OCI-LY3 (cell line): ENCODE results near the gene SH2D5.

Experiments
- H2AFZ ChIP-seq: fragments of 200-600, 300-600 bp; shearing (Covaris generic); 2 replicates; pipeline ENCODE4 v1.6.0; 2014; ENCODE audit warnings: antibody characterized with exemption, low read depth, low read length
- H3K27ac ChIP-seq: fragments of 200-600, 300-600 bp; sonication (generic); 2 replicates; pipeline ENCODE4 v1.5.1; 2014; ENCODE audit warnings: mild to moderate bottlenecking, low read length, moderate library complexity, mixed read lengths
- H3K27me3 ChIP-seq: fragments of 200-600, 300-600 bp; sonication (generic); 2 replicates; pipeline ENCODE4 v1.6.1; 2014; ENCODE audit warnings: low read depth, low read length, mixed read lengths
- H3K36me3 ChIP-seq: fragments of 200-600, 300-600 bp; sonication (generic); replicated peaks from 2 replicates; pipeline ENCODE3; 2014; ENCODE audit warnings: low read depth, low read length, mixed read lengths
- H3K4me1 ChIP-seq: fragments of 300-600, 200-600 bp; sonication (generic); 2 replicates; pipeline ENCODE4 v1.6.1; 2014; ENCODE audit warnings: low read length, mixed read lengths
- H3K4me2 ChIP-seq: fragments of 200-600, 300-600 bp; sonication (generic); 2 replicates; pipeline ENCODE4 v1.6.1; 2014; ENCODE audit warnings: low read length, mixed read lengths
- H3K4me3 ChIP-seq: fragments of 300-600, 200-600 bp; sonication (generic); 2 replicates; pipeline ENCODE4 v1.5.1; 2014; ENCODE audit warnings: antibody characterized with exemption, mild to moderate bottlenecking, low read length, moderate library complexity
- H3K79me2 ChIP-seq: fragments of 300-600, 200-600 bp; shearing (Covaris generic); 2 replicates; pipeline ENCODE4 v1.6.1; 2014; ENCODE audit warnings: mild to moderate bottlenecking, low read length, mixed read lengths
- H3K9ac ChIP-seq: fragments of 300-600, 200-600 bp; shearing (Covaris generic); 2 replicates; pipeline ENCODE4 v1.6.0; 2014; ENCODE audit warnings: mild to moderate bottlenecking, low read length, moderate library complexity
- H3K9me3 ChIP-seq: fragments of 200-600, 300-600 bp; shearing (Covaris generic); 2 replicates; pipeline ENCODE4 v1.6.1; 2014; ENCODE audit warnings: low read length, mixed read lengths; ENCODE audit not compliant: insufficient read depth
- H4K20me1 ChIP-seq: fragments of 200-600, 300-600 bp; sonication (generic); 2 replicates; pipeline ENCODE4 v1.6.1; 2016; ENCODE audit warnings: low read length, mixed read lengths; ENCODE audit not compliant: insufficient read depth
- CTCF ChIP-seq: fragments of 200-600, 300-600 bp; sonication (generic); IDR thresholded peaks from 2 replicates; pipeline ENCODE4 v1.5.1; 2014; ENCODE audit warnings: antibody characterized with exemption, low read length, low read depth
- EZH2phosphoT487 ChIP-seq: fragments of 200-600 bp; shearing (Covaris generic); IDR thresholded peaks from 2 replicates; pipeline ENCODE4 v1.6.1; 2018; ENCODE audit warnings: antibody characterized with exemption, mixed run types, low read depth

Gene SH2D5

GRCh38 chr1:20727746-20728316 lies 4.7 kb downstream of the SH2D5 start:
- H3K36me3 ChIP-seq, result no peaks in the 10 kb centered on the region
- H2AFZ ChIP-seq, result no peak overlapping the region
- no peak overlapping the region for H3K27ac ChIP-seq
- H3K4me3 ChIP-seq, result no peak overlapping the region
- peaks cover 19% of the 10 kb centered on the region for H3K27me3 ChIP-seq
- H4K20me1 ChIP-seq, result no peaks in the 10 kb centered on the region
- no peak overlapping the region for H3K9ac ChIP-seq
- 0 out of 2 replicates have a peak, but pooled peaks cover 4% of the 10 kb centered on the region for H3K4me1 ChIP-seq
- no peaks in the 10 kb centered on the region for H3K79me2 ChIP-seq
- no peak overlapping the region for H3K4me2 ChIP-seq
- H3K9me3 ChIP-seq, result no peaks in the 10 kb centered on the region
- TF ChIP-seq CTCF, result peak; percentile 31
- TF ChIP-seq EZH2phosphoT487, result no peak

- Histone ChIP-seq H4K20me1 (no peaks in the 10 kb centered on the region), H2AFZ (no peak overlapping the region), H3K27me3 (peaks cover 19% of the 10 kb centered on the region), H3K36me3 (no peaks in the 10 kb centered on the region), H3K27ac (no peak overlapping the region), H3K9me3 (no peaks in the 10 kb centered on the region), H3K4me3 (no peak overlapping the region), H3K4me1 (0 out of 2 replicates have a peak, but pooled peaks cover 4% of the 10 kb centered on the region), H3K9ac (no peak overlapping the region), H3K79me2 (no peaks in the 10 kb centered on the region), H3K4me2 (no peak overlapping the region)
- TF ChIP-seq CTCF (no peak), EZH2phosphoT487 (no peak)
Measured at GRCh38 chr1:20726932-20727745, 5.4 kb downstream of the SH2D5 start.

- Histone ChIP-seq H3K36me3 (no peaks in the 10 kb centered on the region), H2AFZ (no peak overlapping the region), H3K79me2 (no peaks in the 10 kb centered on the region), H3K4me3 (no peak overlapping the region), H3K9me3 (no peaks in the 10 kb centered on the region), H3K4me2 (no peak overlapping the region), H4K20me1 (no peaks in the 10 kb centered on the region), H3K9ac (no peak overlapping the region), H3K27me3 (peaks cover 16% of the 10 kb centered on the region), H3K27ac (no peak overlapping the region), H3K4me1 (0 out of 2 replicates have a peak, but pooled peaks cover 3% of the 10 kb centered on the region)
- no peak for TF ChIP-seq EZH2phosphoT487
- TF ChIP-seq CTCF, result no peak
Measured at GRCh38 chr1:20726118-20726911, 6.2 kb downstream of the SH2D5 start.
